HS-27A (cell line): ENCODE results near the gene CNMD.
"Not testable (repeated sequence)": the region's sequence is repeated elsewhere in the genome, so short reads cannot be mapped to it uniquely, and the experiment has no call there.

Source experiments
- DNase-seq: peaks from one replicate; pipeline ENCODE4 v3.0.0-alpha.2; 2012; ENCODE audit warnings: low read depth, missing footprints

Gene CNMD

DNA sequence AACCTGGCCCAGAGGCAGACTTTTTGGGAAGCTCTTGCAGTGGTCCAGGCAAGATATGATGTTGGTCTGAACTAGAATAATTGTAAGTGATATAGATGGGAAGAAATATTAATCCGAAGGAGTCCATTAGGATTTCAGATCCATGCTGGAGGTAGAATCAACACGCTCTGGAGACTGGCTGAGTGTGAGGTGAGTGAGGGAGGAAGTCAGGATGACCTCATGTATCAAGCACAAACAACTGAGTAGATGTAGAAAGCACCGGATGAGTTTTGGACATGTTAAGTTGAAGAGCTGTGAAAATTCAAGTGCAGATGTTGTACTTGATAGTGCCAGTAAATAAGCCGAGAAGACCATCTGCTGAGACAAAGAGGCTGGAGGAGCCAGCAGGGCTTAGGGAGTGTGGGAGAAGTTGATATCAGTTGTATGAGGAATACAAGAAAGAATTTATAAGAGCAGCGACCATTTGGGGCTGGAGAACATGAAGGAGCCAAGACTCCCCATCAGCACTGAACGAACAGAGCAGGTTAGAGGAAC, 5.3 kb upstream of the CNMD start:
- no peak for DNase-seq

GRCh38 chr13:52743988-52744387, 4.4 kb upstream of the CNMD start:
- DNase-seq = no peak

DNA sequence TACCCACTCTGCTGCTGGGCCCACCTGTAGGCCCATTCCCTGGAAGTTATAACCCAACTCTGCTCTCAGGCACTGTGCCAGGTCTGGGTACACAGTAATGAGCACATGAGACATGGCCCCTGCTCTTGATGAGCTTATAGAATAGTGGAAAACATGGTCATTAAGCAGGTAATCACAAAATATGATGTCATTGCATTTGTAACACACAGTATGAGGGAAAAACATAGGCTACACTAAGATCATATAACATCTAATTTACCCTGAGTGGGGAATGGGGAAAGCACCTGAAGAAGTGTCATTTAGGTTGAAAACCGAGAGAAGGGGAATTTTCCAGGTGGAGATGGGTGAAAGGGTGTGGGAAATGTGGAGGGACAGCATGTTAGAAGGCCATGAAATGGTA, 3.9 kb upstream of the CNMD start:
- DNase-seq = no peak

DNA sequence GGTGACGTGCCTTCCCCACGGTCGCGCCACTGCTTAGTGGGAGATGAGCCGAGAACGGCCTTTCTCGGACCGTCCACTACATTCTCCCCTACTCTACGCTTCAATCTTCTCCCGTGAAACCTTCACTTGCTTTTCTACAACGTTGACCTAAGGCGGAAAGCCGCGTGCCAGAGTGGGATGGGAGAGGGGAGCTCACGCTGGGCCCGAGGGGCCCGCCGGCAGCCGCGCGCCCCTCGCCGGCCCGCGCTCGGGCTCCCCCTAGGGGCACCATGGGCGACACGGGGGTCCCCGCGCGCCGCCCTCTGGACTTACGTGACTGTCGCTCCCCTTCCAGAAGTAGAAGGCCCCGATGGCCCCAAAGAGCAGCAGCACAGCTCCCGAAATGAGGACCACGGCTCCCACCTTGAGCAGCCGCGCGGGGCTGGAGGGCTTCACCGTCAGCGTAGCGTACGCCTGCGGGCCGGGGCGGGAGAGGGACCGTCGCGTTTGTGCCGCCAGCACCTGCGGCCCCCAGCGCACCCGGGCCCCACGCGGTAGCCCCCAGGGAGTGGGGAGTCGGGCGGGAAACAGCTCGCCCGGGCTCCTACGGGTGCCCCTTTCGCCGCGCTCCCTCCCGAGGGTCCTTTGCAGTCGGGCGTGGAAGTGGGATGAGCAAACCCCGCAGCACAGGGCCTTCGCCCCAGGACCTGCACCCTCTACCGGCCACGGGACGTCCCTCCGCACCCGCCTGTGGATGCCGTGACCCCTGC, 727 bp downstream of the CNMD start:
- no peak for DNase-seq

DNA sequence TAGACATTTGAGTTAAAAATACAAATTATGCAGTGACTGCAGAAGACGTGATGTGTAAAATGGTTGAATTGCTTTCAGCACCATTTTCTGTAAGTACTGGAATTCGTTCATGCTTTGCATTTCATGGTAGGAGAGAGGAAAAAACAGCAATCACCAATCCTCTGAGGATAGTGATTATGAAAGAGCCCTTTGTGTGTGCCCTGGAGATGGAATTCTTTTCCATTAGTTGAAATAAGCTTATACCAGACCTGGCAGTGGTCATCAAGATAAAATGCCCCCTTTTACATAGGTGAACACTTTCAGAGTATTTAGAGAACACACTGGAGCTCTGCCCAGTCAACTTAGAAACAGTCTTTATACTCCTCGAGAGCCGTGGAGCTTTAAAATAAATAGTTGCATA, 1.7 kb downstream of the CNMD start:
- no peak for DNase-seq

DNA sequence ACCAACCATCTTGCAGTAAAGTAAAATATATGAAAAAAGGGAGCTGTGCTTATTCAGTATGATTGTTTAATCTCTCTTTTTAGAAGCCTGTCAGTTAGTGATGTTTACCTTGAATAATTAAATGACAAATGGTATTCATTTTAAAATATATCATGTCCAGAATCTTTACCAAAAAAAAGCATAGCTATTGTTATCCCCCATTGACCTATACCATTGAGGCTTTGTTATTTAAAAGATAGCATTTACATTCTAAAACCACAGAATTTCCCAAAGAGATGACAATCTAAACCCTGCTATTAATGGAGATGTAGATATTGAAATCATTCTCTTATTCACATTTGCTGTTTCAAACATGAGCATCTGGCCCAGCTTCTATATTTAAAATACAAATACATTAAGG, 2.2 kb downstream of the CNMD start:
- no peak for DNase-seq

GRCh38 chr13:52736891-52737290, 2.7 kb downstream of the CNMD start:
- no peak for DNase-seq

DNA sequence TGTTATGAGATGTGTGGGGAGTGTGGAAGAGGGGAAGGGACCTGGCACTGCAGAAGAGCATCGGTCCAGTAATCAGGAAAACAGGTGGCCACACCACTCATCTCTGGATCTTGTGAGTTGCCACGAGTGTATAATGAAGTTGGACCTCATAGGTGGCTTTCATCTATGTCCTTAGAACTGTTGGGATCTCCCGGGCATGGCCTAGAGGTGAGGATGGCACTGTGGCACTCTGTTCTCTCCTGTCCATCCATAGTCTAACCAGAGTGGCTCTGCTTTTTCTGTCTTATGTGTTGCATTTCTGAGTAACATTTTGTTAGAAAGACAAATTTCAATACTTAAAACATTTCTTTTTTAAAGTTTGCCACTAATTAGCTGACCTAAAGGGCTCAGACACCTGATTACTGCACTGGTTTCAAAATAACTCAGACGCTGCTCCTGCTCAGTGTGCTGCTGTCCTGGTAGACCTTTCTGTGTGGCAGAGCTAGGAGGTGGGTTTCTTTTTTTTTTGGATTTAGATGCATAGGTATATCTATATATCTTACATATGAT, 5.5 kb downstream of the CNMD start:
- no peak for DNase-seq

DNA sequence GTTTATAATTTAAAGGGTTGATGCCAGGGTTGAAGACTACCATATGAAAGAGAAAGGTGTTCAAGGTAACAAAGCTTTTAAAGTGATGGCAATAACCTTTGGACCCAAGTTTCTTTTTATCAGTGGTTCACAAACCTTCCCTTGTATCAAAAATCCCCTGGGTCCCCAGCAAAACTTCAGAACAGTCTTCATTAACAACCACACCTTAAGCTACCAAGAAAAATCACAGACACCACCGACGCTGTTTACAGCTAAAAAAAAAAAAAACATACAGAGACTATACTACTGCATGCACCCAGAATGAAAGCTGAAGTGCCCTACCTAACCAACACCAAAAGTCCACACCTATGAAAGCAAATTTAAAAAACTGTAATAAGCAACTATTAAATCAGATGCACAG, 13.4 kb downstream of the CNMD start:
- DNase-seq = no peak

- no peak for DNase-seq
Measured at GRCh38 chr13:52725302-52725701, 14.3 kb downstream of the CNMD start.

DNA sequence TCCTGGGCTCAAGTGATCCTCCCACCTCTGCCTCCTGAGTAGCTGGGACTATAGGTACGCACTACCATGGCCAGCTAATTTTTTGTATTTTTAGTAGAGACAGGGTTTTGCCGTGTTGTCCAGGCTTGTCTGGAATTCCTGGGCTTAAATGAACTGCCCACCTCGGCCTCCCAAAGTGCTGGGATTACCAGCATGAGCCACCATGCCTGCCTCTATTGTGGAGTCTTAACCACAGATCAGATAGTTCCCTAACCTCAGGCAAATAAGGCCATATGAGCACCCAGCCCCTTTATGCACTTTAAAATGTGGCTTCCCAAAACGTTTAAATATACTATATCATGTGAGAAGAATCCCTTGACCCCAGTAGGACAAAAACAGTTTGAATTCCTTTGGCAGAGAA, 16.4 kb downstream of the CNMD start:
- DNase-seq = no peak

DNA sequence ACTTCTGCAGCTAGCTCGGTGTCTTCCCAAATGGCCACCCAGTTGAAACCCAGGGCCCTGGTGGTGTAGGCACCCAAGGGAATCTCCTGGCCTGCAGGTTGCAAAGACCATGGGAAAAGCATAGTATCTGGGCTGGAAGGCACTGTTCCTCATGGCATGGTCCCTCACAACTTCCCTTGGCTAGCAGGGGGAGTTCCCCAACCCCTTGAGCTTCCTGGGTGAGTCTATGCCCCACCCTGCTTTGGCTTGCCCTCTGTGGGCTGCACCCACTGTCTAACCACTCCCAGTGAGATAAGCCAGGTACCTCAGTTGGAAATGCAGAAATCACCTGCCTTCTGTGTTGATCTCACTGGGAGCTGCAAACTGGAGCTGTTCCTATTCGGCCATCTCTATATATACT, 18.3 kb downstream of the CNMD start:
- not testable (repeated sequence) for DNase-seq

- not testable (repeated sequence) for DNase-seq
Measured at GRCh38 chr13:52720904-52721303, 18.7 kb downstream of the CNMD start.

GRCh38 chr13:52713894-52714293, 25.7 kb downstream of the CNMD start:
- DNase-seq = no peak

DNA sequence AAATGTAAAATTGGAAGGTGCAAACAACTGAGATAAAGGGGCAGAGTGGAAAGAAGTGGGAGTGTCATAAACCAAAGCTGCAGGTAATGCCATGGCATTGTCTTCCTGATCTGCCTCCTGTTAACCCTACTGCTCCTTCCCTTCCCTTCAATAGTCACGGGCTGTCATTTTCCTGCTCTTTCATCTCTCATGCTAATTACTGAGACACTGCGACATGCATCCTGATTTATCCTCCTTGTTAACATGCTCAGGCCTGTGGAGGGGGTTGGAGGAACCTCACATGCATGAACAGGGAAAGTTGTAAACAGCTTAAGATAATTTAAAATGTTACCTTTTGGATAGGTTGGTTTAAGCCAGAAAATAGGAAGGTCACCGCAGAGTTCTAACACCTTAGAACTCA, 27.2 kb downstream of the CNMD start:
- DNase-seq = no peak

DNA sequence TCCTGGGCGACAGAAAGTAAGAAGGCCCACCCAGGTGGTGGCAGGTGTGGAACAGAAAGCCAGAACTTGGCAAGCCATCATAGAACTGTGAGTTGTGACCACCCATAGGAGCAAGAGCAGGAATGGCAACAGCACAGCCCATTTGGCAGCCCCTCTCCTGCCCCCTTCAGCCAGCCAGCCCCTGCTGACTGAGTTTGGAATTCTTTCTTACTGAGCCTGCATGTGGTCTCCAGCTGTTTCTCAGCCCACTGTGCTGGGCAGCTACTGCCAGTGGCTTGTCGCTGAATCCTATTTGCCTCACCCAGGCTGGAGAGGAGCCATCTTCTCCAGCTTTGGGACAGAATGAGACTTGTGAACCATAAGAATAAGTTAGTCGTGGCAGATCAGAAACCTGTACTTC, 28.3 kb downstream of the CNMD start:
- no peak for DNase-seq

GRCh38 chr13:52708266-52708665, 31.4 kb downstream of the CNMD start:
- DNase-seq = not testable (repeated sequence)

- no peak for DNase-seq
Measured at GRCh38 chr13:52707375-52707774, 32.2 kb downstream of the CNMD start.

DNA sequence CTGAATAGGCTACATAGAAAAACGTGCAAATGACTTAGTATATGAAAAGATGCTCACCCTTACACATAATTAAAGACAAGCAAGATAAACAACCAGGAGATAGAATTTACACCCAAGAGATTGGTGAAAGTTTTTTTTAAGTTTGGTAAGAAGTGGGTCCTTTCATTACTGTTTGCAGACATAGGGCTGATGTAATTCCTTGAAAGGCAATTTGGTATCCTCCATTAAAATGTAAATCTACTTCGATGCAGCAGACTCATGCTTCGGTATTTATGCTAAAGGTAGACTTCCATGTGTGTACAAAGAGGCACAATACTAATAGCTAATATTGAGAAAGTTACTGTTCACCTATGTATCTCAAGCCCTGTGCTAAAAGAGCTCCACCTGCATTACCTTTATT, 33.5 kb downstream of the CNMD start:
- no peak for DNase-seq

DNA sequence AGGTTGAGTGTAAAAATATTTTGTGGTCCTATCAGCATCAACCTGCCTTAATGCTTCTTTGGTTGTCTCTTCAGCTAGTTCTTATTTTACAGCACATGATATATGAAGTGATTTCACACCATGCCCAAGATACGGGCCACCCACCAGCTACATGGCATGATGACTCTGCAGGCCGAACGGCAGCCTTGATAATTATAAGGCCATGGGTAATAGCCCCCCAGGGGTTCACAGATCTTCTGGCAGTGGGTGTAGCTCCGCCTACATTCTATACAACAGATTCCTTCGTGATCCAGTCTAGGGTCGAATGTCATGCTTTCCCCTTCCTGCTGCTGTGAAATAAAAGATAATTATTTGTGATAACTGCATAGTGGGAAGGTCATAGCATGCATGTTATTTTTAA, 36.1 kb downstream of the CNMD start:
- no peak for DNase-seq

- DNase-seq = no peak
Measured at GRCh38 chr13:52701728-52702465, 37.7 kb downstream of the CNMD start.

GRCh38 chr13:52696566-52696965, 43.1 kb downstream of the CNMD start:
- no peak for DNase-seq

GRCh38 chr13:52695856-52696255, 43.8 kb downstream of the CNMD start:
- DNase-seq = no peak
